Fibroblast of lung (primary cell): ENCODE data around the gene WNT6. TPM values are rescaled to one million over a fixed set of nuclear protein-coding genes. Genes with fewer than 3 reads are reported as not detected.

Source experiments
- DNase-seq, 2 donors: peaks; one replicate each; pipeline versions ENCODE4 v3.0.0 to v3.0.0-alpha.2; 2010; ENCODE audit warnings: low read depth in 2 of 2
- H2AFZ ChIP-seq: 2 replicates; pipeline ENCODE4 v1.5.1; 2012; ENCODE audit warnings: low read length, control low read depth, inconsistent platforms
- H3K27ac ChIP-seq: 2 replicates; pipeline ENCODE4 v1.5.1; 2011; ENCODE audit warnings: low read length, control low read depth; ENCODE audit not compliant: insufficient read depth
- H3K27me3 ChIP-seq: 2 replicates; pipeline ENCODE4 v1.5.1; 2011; ENCODE audit warnings: mild to moderate bottlenecking, low read length; ENCODE audit not compliant: control insufficient read depth, insufficient read depth
- H3K36me3 ChIP-seq: 2 replicates; pipeline ENCODE4 v1.5.1; 2011; ENCODE audit warnings: low read length; ENCODE audit not compliant: control insufficient read depth, insufficient read depth
- H3K4me1 ChIP-seq: 2 replicates; pipeline ENCODE4 v1.5.1; 2011; ENCODE audit warnings: low read length; ENCODE audit not compliant: control insufficient read depth, insufficient read depth; ENCODE audit errors: extremely low read depth
- H3K4me2 ChIP-seq: 2 replicates; pipeline ENCODE4 v1.5.1; 2011; ENCODE audit warnings: low read length, control low read depth; ENCODE audit not compliant: insufficient read depth; ENCODE audit errors: extremely low read depth
- H3K4me3 ChIP-seq, 4 experiments: fragments of 200-600 bp in 1 of 4; sonication (generic) in 1 of 4; replicated peaks in 1 of 4; 2 replicates each; pipeline ENCODE4 v1.5.1; 2011 to 2016; ENCODE audit warnings: low read length in 4 of 4, low read depth in 3 of 4, mild to moderate bottlenecking in 3 of 4, control low read depth in 2 of 4, inconsistent platforms in 1 of 4, mixed read lengths in 1 of 4; ENCODE audit not compliant: insufficient read depth in 1 of 4; ENCODE audit errors: control extremely low read depth in 1 of 4
- H3K79me2 ChIP-seq: 2 replicates; pipeline ENCODE4 v1.5.1; 2012; ENCODE audit warnings: mild to moderate bottlenecking, low read length, inconsistent platforms; ENCODE audit not compliant: control insufficient read depth, insufficient read depth
- H3K9ac ChIP-seq: 2 replicates; pipeline ENCODE4 v1.5.1; 2011; ENCODE audit warnings: mild to moderate bottlenecking, low read length, control low read depth; ENCODE audit not compliant: insufficient read depth
- H3K9me3 ChIP-seq: 2 replicates; pipeline ENCODE4 v1.5.1; 2012; ENCODE audit warnings: low read depth, low read length; ENCODE audit not compliant: control insufficient read depth, insufficient read depth
- H4K20me1 ChIP-seq: 2 replicates; pipeline ENCODE4 v1.5.1; 2011; ENCODE audit warnings: low read length; ENCODE audit not compliant: control insufficient read depth, insufficient read depth; ENCODE audit errors: extremely low read depth
- CTCF ChIP-seq, 2 donors: IDR thresholded peaks in 1 of 2; conservative IDR thresholded peaks in 1 of 2; 1 replicate in 1 of 2; 2 replicates in 1 of 2; pipeline ENCODE4 v1.5.1; 2011 to 2012; ENCODE audit warnings: low read length in 2 of 2, control low read depth in 1 of 2, inconsistent platforms in 1 of 2, low read depth in 1 of 2, mild to moderate bottlenecking in 1 of 2
- EZH2 ChIP-seq: IDR thresholded peaks from 2 replicates; pipeline ENCODE4 v1.5.1; 2012; ENCODE audit warnings: low read length, control low read depth, mild to moderate bottlenecking; ENCODE audit errors: missing control alignments
- polyA plus RNA-seq, 2 donors: library from polyadenylated mRNA; depleted of rRNA in 1 of 2; stranded (reverse) in 1 of 2; unstranded in 1 of 2; fragments of >200 nt; gene quantifications; 2 replicates each; pipeline ENCODE4 v1.2.1, GENCODE V29; 2011 to 2012; ENCODE audit warnings: missing spikeins in 1 of 2
- total RNA-seq: library from RNA; depleted of rRNA; stranded (reverse); fragments of >200 nt; gene quantifications from 2 replicates; pipeline ENCODE4 v1.2.1, GENCODE V29; 2014

Gene WNT6
- total and polyA plus RNA-seq, 2 donors (not counting 1 experiment from before 2014, with no cell fraction given) = not detected

- Histone ChIP-seq H2AFZ (no peak overlapping the region), H3K36me3 (no peaks in the 10 kb centered on the region), H3K9me3 (no peaks in the 10 kb centered on the region), H3K79me2 (no peaks in the 10 kb centered on the region), H3K4me2 (no peak overlapping the region), H3K27me3 (peaks cover 26% of the 10 kb centered on the region), H3K9ac (no peak overlapping the region), H3K4me3 (no peak overlapping the region), H4K20me1 (no peaks in the 10 kb centered on the region), H3K4me1 (no peaks in the 10 kb centered on the region), H3K27ac (no peak overlapping the region)
- no peak for DNase-seq
- TF ChIP-seq CTCF (conservative IDR thresholded peaks at IDR 0.05 in 1 of 2, IDR thresholded peaks at IDR 0.05 in 1 of 2; ENCODE audit: low read depth in 1 of 2, low read length in 2 of 2) (no peak), EZH2 (no peak)
Measured at GRCh38 chr2:218888341-218888740, 28.7 kb downstream of the WNT6 start.

GRCh38 chr2:218889937-218890336, 30.3 kb downstream of the WNT6 start:
- TF ChIP-seq CTCF (conservative IDR thresholded peaks at IDR 0.05 in 1 of 2, IDR thresholded peaks at IDR 0.05 in 1 of 2; ENCODE audit: low read depth in 1 of 2, low read length in 2 of 2) = no peak
- no peak for TF ChIP-seq EZH2
- Histone ChIP-seq H3K4me3 (no peak overlapping the region), H3K27ac (no peak overlapping the region), H3K36me3 (no peaks in the 10 kb centered on the region), H4K20me1 (no peaks in the 10 kb centered on the region), H3K79me2 (no peaks in the 10 kb centered on the region), H3K4me2 (no peak overlapping the region), H3K27me3 (peaks cover 23% of the 10 kb centered on the region), H3K4me1 (no peaks in the 10 kb centered on the region), H2AFZ (no peak overlapping the region), H3K9me3 (no peaks in the 10 kb centered on the region), H3K9ac (no peak overlapping the region)
- DNase-seq = no peak

GRCh38 chr2:218890369-218890768, 30.8 kb downstream of the WNT6 start:
- TF ChIP-seq CTCF (conservative IDR thresholded peaks at IDR 0.05 in 1 of 2, IDR thresholded peaks at IDR 0.05 in 1 of 2; ENCODE audit: low read depth in 1 of 2, low read length in 2 of 2) = no peak
- TF ChIP-seq EZH2 = no peak
- Histone ChIP-seq H3K9me3 (no peaks in the 10 kb centered on the region), H2AFZ (no peak overlapping the region), H3K9ac (no peak overlapping the region), H3K4me2 (no peak overlapping the region), H3K27me3 (peaks cover 23% of the 10 kb centered on the region), H3K79me2 (no peaks in the 10 kb centered on the region), H3K4me1 (no peaks in the 10 kb centered on the region), H4K20me1 (no peaks in the 10 kb centered on the region), H3K4me3 (no peak overlapping the region), H3K27ac (no peak overlapping the region), H3K36me3 (no peaks in the 10 kb centered on the region)
- no peak for DNase-seq
